Mucosa of descending colon (tissue), 3 donors: ENCODE data around the gene HAGH. TPM values are rescaled to one million over a fixed set of nuclear protein-coding genes. Genes with fewer than 3 reads are reported as not detected.

Experiments
- ATAC-seq: fragments of 200-7000 bp; cut with Tn5 transposase; one replicate; pipeline ENCODE4 v1.9.1; 2020; ENCODE audit warnings: mild to moderate bottlenecking, moderate library complexity
- DNase-seq, 3 donors: peaks; one replicate each; pipeline ENCODE4 v3.0.0-alpha.2; 2020
- H3K36me3 ChIP-seq: fragments of 200-600 bp; one replicate; pipeline ENCODE4 v1.8.0; 2021; ENCODE audit warnings: low read depth, mild to moderate bottlenecking
- H3K4me1 ChIP-seq: fragments of 200-600 bp; one replicate; pipeline ENCODE4 v1.8.0; 2021; ENCODE audit warnings: low read depth, mild to moderate bottlenecking
- H3K4me3 ChIP-seq: fragments of 200-600 bp; one replicate; pipeline ENCODE4 v1.8.0; 2021; ENCODE audit warnings: mild to moderate bottlenecking
- H3K9me3 ChIP-seq: fragments of 200-600 bp; one replicate; pipeline ENCODE4 v1.8.0; 2021; ENCODE audit warnings: mild to moderate bottlenecking
- intact Hi-C, 2 donors: fragments of 100-400 bp; cut with DNase I in 1 of 2; cut with micrococcal nuclease in 1 of 2; formaldehyde crosslinking; loops; one replicate each; pipeline versions ENCODE4 v1.11.0 to v1.11.1; 2022; cut with DNase I, micrococcal nuclease
- total RNA-seq, 3 donors: library from RNA; stranded (reverse); fragmentation: NEBNext Ultra II Directional in 2 of 3; extraction: Animal tissue kit (Norgen Biotek cat#: 25700) in 2 of 3; gene quantifications; one replicate each; pipeline versions ENCODE4 v1.2.1 to v1.2.4, GENCODE V29; 2021 to 2023
- TF ChIP-seq, protein P1 (sequence below): fragments of 200-600 bp; IDR thresholded peaks from one replicate; pipeline ENCODE4 v1.8.0; 2022; ENCODE audit warnings: antibody characterized with exemption, mild to moderate bottlenecking
- donor health status: DM: no; HTN: no; CAD: no; lungs with moderate emphysema.
- donor health status: DM: no; HTN: no; CAD: no.
- donor health status: DM: no; HTN: yes; CAD: no.

Gene HAGH
- total RNA-seq, 3 donors from 2014 or later: 63.4 to 94.8 (median 68.0) TPM

- DNase-seq (no peak), ATAC-seq (no peak)
- no peak overlapping the region for H3K4me3 ChIP-seq
- TF ChIP-seq, protein P1, sequence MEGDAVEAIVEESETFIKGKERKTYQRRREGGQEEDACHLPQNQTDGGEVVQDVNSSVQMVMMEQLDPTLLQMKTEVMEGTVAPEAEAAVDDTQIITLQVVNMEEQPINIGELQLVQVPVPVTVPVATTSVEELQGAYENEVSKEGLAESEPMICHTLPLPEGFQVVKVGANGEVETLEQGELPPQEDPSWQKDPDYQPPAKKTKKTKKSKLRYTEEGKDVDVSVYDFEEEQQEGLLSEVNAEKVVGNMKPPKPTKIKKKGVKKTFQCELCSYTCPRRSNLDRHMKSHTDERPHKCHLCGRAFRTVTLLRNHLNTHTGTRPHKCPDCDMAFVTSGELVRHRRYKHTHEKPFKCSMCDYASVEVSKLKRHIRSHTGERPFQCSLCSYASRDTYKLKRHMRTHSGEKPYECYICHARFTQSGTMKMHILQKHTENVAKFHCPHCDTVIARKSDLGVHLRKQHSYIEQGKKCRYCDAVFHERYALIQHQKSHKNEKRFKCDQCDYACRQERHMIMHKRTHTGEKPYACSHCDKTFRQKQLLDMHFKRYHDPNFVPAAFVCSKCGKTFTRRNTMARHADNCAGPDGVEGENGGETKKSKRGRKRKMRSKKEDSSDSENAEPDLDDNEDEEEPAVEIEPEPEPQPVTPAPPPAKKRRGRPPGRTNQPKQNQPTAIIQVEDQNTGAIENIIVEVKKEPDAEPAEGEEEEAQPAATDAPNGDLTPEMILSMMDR: no peak
- intact Hi-C loops: no loop called here
- H3K36me3 ChIP-seq: no peaks in the 10 kb centered on the region
- peaks cover 16% of the 10 kb centered on the region for H3K4me1 ChIP-seq
- no peaks in the 10 kb centered on the region for H3K9me3 ChIP-seq
Measured at GRCh38 chr16:1767116-1767994, 59.3 kb downstream of the HAGH start.

DNA sequence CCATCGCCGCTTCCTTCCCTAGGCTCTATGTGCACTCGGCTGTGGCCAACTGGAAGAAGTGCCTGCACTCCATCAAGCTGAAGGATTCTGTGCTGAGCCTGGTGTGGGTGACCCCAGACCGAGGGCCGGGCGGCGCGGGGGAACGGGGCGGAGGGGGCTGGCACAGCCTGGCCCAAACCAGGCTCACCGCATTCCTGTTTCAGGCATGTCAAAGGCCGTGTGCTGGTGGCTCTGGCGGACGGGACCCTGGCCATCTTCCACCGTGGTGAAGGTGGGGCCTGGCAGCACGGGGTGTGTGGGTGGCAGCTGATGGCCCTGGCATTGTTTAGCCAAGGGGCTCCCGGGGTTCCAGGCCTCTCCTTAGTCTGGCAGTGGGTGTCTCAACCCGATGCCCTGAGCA lies 59.9 kb downstream of the HAGH start:
- TF ChIP-seq, protein P1: no peak
- no peaks in the 10 kb centered on the region for H3K36me3 ChIP-seq
- no peak overlapping the region for H3K4me3 ChIP-seq
- H3K9me3 ChIP-seq: no peaks in the 10 kb centered on the region
- intact Hi-C loops: no loop called here
- peaks cover 12% of the 10 kb centered on the region for H3K4me1 ChIP-seq
- DNase-seq (no peak), ATAC-seq (no peak)

GRCh38 chr16:1766231-1766630 lies 60.4 kb downstream of the HAGH start:
- intact Hi-C loops: no loop called here
- H3K4me3 ChIP-seq: no peak overlapping the region
- H3K36me3 ChIP-seq: no peaks in the 10 kb centered on the region
- DNase-seq (no peak), ATAC-seq (no peak)
- H3K9me3 ChIP-seq: no peaks in the 10 kb centered on the region
- H3K4me1 ChIP-seq: peaks cover 12% of the 10 kb centered on the region
- TF ChIP-seq, protein P1: no peak

GRCh38 chr16:1765826-1766225 lies 60.8 kb downstream of the HAGH start:
- no peaks in the 10 kb centered on the region for H3K36me3 ChIP-seq
- intact Hi-C loops: no loop called here
- ATAC-seq: no peak
- H3K4me3 ChIP-seq: no peak overlapping the region
- H3K9me3 ChIP-seq: no peaks in the 10 kb centered on the region
- H3K4me1 ChIP-seq: peaks cover 12% of the 10 kb centered on the region
- no peak for DNase-seq
- TF ChIP-seq, protein P1: no peak

- Histone ChIP-seq H3K36me3 (no peaks in the 10 kb centered on the region), H3K4me3 (no peak overlapping the region), H3K9me3 (no peaks in the 10 kb centered on the region), H3K4me1 (peaks cover 6% of the 10 kb centered on the region)
- no peak for DNase-seq
- TF ChIP-seq, protein P1: no peak
- ATAC-seq: no peak
- intact Hi-C loops: no loop called here
Measured at GRCh38 chr16:1764971-1765370, 61.7 kb downstream of the HAGH start.
